WTC11 (cell line): ENCODE data around the gene TMEM258. TPM values are rescaled to one million over a fixed set of nuclear protein-coding genes. Genes with fewer than 3 reads are reported as not detected.
A peak's percentile ranks its signal among the peaks of the same experiment; 100 is the strongest.

ENCODE experiments used
- ATAC-seq: fragments of 200-7000 bp; cut with Tn5 transposase; 2 replicates; pipeline ENCODE4 v1.10.0; 2021; ENCODE audit warnings: mild to moderate bottlenecking, moderate library complexity
- CTCF ChIA-PET: fragments of 300-600 bp; sonication (Branson Sonifier 250); formaldehyde crosslinking; loops from one replicate; lab custom pipeline; 2021; ENCODE audit warnings: antibody characterized with exemption; lab: Charles Lee
- POLR2A ChIA-PET: fragments of 350-600 bp; sonication (Branson Sonifier 250); formaldehyde crosslinking; loops from one replicate; lab custom pipeline; 2021; ENCODE audit warnings: antibody characterized with exemption; lab: Charles Lee
- DNase-seq: peaks from one replicate; pipeline ENCODE4 v3.0.0; 2021; ENCODE audit warnings: low spot score
- H3K27ac Mint-ChIP-seq: 2 replicates; pipeline ENCODE4 v1.8.0; 2021; ENCODE audit warnings: mixed read lengths
- H3K27me3 Mint-ChIP-seq: 2 replicates; pipeline ENCODE4 v1.8.0; 2021; ENCODE audit warnings: low read depth, mild to moderate bottlenecking, moderate library complexity, mixed read lengths
- H3K36me3 Mint-ChIP-seq: 2 replicates; pipeline ENCODE4 v1.8.0; 2021; ENCODE audit warnings: mixed read lengths
- H3K4me1 Mint-ChIP-seq: 2 replicates; pipeline ENCODE4 v1.8.0; 2022; ENCODE audit warnings: mixed read lengths
- H3K4me3 Mint-ChIP-seq: 2 replicates; pipeline ENCODE4 v1.8.0; 2021; ENCODE audit warnings: mild to moderate bottlenecking, moderate library complexity, mixed read lengths
- H3K9me3 Mint-ChIP-seq: 2 replicates; pipeline ENCODE4 v1.8.0; 2021; ENCODE audit warnings: mixed read lengths
- E2F5 ChIP-seq: sonication (generic); formaldehyde crosslinking; IDR thresholded peaks from 2 replicates; pipeline ENCODE4 v1.8.1; 2022; ENCODE audit warnings: mild to moderate bottlenecking, moderate library complexity, missing genetic modification reagents
- EMX1 ChIP-seq: fragments of 250-450 bp; sonication (Bioruptor Pico); IDR thresholded peaks from 2 replicates; pipeline ENCODE4 v1.8.0; 2021; ENCODE audit warnings: mild to moderate bottlenecking
- GABPB1 ChIP-seq: sonication (generic); formaldehyde crosslinking; IDR thresholded peaks from 2 replicates; pipeline ENCODE4 v1.8.1; 2023; ENCODE audit warnings: mild to moderate bottlenecking, missing genetic modification reagents
- JAZF1 ChIP-seq: fragments of 250-450 bp; sonication (Bioruptor Pico); IDR thresholded peaks from 2 replicates; pipeline ENCODE4 v1.9.0; 2021; ENCODE audit warnings: moderate library complexity, mild to moderate bottlenecking, inconsistent platforms
- MLX ChIP-seq: sonication (generic); formaldehyde crosslinking; IDR thresholded peaks from 2 replicates; pipeline ENCODE4 v1.8.1; 2023; ENCODE audit warnings: mild to moderate bottlenecking, missing genetic modification reagents, moderate library complexity
- NFE2L1 ChIP-seq: sonication (generic); formaldehyde crosslinking; IDR thresholded peaks from 2 replicates; pipeline ENCODE4 v1.8.1; 2023; ENCODE audit warnings: missing genetic modification reagents
- PRDM15 ChIP-seq: sonication (generic); formaldehyde crosslinking; IDR thresholded peaks from 2 replicates; pipeline ENCODE4 v1.8.0; 2022; ENCODE audit warnings: missing genetic modification reagents
- RORB ChIP-seq: fragments of 250-450 bp; sonication (Bioruptor Pico); IDR thresholded peaks from 2 replicates; pipeline ENCODE4 v1.9.0; 2021; ENCODE audit warnings: mild to moderate bottlenecking
- TCF7 ChIP-seq: sonication (generic); formaldehyde crosslinking; IDR thresholded peaks from 2 replicates; pipeline ENCODE4 v1.8.0; 2022; ENCODE audit warnings: mild to moderate bottlenecking, low read depth, missing genetic modification reagents, moderate library complexity
- USF1 ChIP-seq: sonication (generic); formaldehyde crosslinking; IDR thresholded peaks from 2 replicates; pipeline ENCODE4 v1.8.0; 2022; ENCODE audit warnings: mild to moderate bottlenecking, missing genetic modification reagents
- ZNF219 ChIP-seq: sonication (generic); formaldehyde crosslinking; IDR thresholded peaks from 2 replicates; pipeline ENCODE4 v1.8.0; 2023; ENCODE audit warnings: missing genetic modification reagents, mild to moderate bottlenecking, borderline replicate concordance
- ZNF416 ChIP-seq: fragments of 250-450 bp; sonication (Bioruptor Pico); IDR thresholded peaks from 2 replicates; pipeline ENCODE4 v1.9.0; 2021; ENCODE audit warnings: mild to moderate bottlenecking, inconsistent platforms
- total RNA-seq: library from RNA; stranded (reverse); gene quantifications from 3 replicates; pipeline ENCODE4 v1.2.3, GENCODE V29; 2021
- TF ChIP-seq, protein P1 (sequence below): sonication (generic); formaldehyde crosslinking; IDR thresholded peaks from 2 replicates; pipeline ENCODE4 v1.8.1; 2023; ENCODE audit warnings: mild to moderate bottlenecking, missing genetic modification reagents
- TF ChIP-seq, protein P2 (sequence below): sonication (generic); formaldehyde crosslinking; IDR thresholded peaks from 2 replicates; pipeline ENCODE4 v1.8.1; 2022; ENCODE audit warnings: low read depth, mild to moderate bottlenecking, moderate library complexity, missing genetic modification reagents, borderline replicate concordance

Gene TMEM258
- total RNA-seq, 1 experiment from 2014 or later: 175 TPM

- TF ChIP-seq, protein P1, sequence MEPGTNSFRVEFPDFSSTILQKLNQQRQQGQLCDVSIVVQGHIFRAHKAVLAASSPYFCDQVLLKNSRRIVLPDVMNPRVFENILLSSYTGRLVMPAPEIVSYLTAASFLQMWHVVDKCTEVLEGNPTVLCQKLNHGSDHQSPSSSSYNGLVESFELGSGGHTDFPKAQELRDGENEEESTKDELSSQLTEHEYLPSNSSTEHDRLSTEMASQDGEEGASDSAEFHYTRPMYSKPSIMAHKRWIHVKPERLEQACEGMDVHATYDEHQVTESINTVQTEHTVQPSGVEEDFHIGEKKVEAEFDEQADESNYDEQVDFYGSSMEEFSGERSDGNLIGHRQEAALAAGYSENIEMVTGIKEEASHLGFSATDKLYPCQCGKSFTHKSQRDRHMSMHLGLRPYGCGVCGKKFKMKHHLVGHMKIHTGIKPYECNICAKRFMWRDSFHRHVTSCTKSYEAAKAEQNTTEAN: no peak
- TF ChIP-seq RORB (CRISPR knock-in tag) (no peak), USF1 (CRISPR knock-in tag) (no peak), MLX (CRISPR knock-in tag) (no peak), GABPB1 (CRISPR knock-in tag) (no peak), TCF7 (CRISPR knock-in tag) (no peak)
- TF ChIP-seq, protein P2, sequence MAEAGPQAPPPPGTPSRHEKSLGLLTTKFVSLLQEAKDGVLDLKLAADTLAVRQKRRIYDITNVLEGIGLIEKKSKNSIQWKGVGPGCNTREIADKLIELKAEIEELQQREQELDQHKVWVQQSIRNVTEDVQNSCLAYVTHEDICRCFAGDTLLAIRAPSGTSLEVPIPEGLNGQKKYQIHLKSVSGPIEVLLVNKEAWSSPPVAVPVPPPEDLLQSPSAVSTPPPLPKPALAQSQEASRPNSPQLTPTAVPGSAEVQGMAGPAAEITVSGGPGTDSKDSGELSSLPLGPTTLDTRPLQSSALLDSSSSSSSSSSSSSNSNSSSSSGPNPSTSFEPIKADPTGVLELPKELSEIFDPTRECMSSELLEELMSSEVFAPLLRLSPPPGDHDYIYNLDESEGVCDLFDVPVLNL (CRISPR knock-in tag): no peak
These were observed 49.5 kb upstream of the TMEM258 start (continued) for GRCh38 chr11:61841636-61842527.

GRCh38 chr11:61840371-61840770, 48.0 kb upstream of the TMEM258 start:
- Mint-ChIP-seq H3K4me1 (peaks cover 15% of the 10 kb centered on the region), H3K9me3 (0 out of 2 replicates have a peak, but pooled peaks cover 3% of the 10 kb centered on the region), H3K27me3 (no peaks in the 10 kb centered on the region), H3K27ac (peak overlapping the region; percentile 41; the same call in 1 of the 2 replicates), H3K4me3 (no peak overlapping the region), H3K36me3 (peaks cover 79% of the 10 kb centered on the region)
- TF ChIP-seq E2F5 (no peak), NFE2L1 (CRISPR knock-in tag) (no peak), PRDM15 (no peak), ZNF416 (CRISPR knock-in tag) (no peak), EMX1 (no peak), JAZF1 (CRISPR knock-in tag) (no peak), ZNF219 (CRISPR knock-in tag) (no peak)
- TF ChIP-seq, protein P1: no peak
- ChIA-PET POLR2A (no interaction called here), CTCF (no interaction called here)
- DNase-seq (no peak), ATAC-seq (no peak)
